ENCODE measurements around the gene NOX3. TPM values are rescaled to one million over a fixed set of nuclear protein-coding genes. Genes with fewer than 3 reads are reported as not detected.

The NOX3 gene
- total RNA-seq, 2 experiments from 2014 or later: not detected

GRCh38 chr6:155408231-155408630 is 47.4 kb downstream of the NOX3 start:
- CTCF ChIA-PET: no interaction called here

DNA sequence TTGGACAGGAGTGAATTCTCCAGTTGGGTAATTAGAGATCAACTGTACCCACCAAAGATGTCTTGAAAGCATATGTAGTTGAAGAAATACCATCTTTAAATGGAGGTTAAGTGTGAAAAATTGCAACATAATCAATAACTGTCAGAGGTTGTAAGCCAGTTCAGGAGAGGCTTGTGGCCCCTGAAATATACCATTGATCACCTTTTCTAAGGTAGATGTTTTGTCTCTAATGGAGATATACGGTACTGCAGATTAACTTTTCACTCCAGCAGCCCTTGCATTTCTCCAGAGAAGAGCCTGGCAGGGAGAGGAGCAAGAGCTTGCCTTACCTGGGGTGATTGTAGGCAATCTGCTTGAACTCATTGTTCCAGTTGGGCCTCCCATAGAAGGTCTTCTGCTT is 48.8 kb downstream of the NOX3 start:
- ChIA-PET CTCF (no interaction called here), POLR2A (no interaction called here)

More at GRCh38 chr6:155408231-155408630, 47.4 kb downstream of the NOX3 start:
- POLR2A ChIA-PET: interaction anchor here (0.6 kb wide), 1 partner anchor 1129 kb away, joined by 5 read pairs; no protein-coding TSS in a partner anchor

DNA sequence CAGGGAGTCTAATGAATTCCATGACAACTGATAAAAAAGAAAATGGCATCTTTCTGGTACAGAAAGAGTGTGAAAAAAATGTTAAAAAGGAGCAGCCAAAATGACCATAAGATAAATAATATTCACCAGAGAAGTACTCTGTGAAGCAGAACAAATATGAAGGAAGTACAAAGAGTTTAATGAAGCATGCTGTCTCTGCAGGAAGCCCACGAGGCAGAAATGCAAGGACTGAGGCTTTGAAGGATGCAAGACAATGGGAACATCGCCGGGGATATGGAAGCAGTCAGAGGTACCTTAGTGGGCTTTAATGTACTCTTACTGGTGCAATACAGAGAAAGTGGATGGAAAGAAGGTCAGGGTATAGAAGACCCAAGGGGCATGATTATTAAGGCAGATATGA is 50.7 kb downstream of the NOX3 start:
- ChIA-PET CTCF (no interaction called here), POLR2A (no interaction called here)

DNA sequence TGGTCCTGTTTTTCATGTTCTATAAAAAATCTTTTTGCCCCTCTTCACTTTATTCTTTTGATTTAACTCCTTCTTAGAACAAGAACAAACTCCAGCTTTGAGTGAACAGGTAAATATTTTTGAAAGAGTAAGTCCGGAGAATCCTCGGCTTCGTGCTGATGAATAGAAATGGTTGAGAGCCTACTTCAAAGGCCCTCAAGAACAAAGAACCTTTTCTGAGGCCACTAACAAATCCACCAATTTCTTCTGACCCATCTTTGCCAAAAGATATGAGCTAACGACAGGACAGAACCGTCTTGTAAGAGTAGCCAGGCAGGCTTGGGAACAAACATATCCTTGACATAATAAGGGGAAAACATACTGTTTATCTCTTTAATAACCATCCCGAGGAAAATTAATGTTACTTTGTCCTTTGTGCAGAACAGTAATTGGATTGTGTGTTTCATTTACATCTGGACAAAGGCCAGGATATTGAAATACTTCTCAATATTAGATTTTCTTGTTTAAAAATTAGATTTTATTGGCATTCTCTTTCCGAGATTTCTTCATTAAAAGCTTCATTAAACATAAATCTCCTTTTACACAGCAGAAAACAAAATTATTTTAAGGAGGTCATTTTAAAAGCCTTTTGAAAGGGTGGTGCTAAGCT is 52.9 kb downstream of the NOX3 start:
- CTCF ChIA-PET: no interaction called here
- POLR2A ChIA-PET: no interaction called here

DNA sequence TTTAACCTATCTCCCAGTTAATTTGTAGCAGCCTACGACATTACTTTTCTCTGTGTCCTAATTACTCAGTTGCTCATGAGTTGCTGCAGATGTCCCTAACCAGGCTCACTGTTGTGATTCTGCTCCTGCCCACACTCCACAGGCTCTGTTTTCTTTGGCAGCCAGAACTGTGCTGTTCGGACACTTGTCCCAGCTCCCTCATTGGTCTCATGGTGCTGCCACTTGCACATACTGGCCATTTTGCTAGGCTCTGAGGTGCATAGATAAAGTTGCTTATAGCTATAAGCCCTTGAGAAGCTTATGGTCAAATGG is 55.0 kb downstream of the NOX3 start:
- CTCF ChIA-PET: no interaction called here
- POLR2A ChIA-PET: no interaction called here

GRCh38 chr6:155399745-155400653 is 55.6 kb downstream of the NOX3 start:
- CTCF ChIA-PET: no interaction called here

DNA sequence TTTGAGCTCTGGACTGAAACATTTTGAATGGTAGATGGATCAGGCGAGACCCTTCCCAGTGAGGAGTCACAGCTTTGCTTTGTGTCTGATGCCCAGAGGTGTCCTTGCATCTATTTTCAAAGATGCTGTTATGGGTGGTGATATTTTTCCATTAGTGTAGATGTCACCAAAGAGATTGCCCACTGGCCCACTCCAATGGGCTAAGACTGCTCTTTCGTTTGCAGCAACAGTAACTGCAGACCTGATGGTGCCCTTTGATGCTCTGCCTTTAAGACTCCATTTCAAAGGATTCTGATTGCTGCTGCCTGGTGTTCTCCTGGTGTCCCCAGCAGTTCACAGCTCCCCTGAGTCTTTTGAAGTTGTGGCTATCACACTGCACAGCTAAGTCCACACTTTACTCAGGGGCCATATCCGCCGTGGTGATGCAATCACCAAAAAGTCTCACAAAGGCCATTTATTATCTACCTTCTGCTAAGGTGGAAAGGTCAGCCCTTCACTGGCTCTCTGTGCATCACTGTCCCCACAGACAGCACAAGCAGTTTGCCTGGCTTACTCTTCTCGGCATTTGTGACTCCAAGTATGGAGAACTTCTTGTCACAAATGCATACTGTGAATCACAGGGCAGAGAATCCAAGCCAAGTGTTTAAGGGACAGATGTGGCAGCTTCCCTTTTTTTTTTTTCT is 56.4 kb downstream of the NOX3 start:
- ChIA-PET POLR2A (no interaction called here), CTCF (no interaction called here)

More at GRCh38 chr6:155399745-155400653, 55.6 kb downstream of the NOX3 start:
- POLR2A ChIA-PET: no interaction called here

- ChIA-PET POLR2A (no interaction called here), CTCF (no interaction called here)
Measured at GRCh38 chr6:155398701-155399061, 57.0 kb downstream of the NOX3 start.

GRCh38 chr6:155398221-155398620 is 57.4 kb downstream of the NOX3 start:
- POLR2A ChIA-PET: no interaction called here

DNA sequence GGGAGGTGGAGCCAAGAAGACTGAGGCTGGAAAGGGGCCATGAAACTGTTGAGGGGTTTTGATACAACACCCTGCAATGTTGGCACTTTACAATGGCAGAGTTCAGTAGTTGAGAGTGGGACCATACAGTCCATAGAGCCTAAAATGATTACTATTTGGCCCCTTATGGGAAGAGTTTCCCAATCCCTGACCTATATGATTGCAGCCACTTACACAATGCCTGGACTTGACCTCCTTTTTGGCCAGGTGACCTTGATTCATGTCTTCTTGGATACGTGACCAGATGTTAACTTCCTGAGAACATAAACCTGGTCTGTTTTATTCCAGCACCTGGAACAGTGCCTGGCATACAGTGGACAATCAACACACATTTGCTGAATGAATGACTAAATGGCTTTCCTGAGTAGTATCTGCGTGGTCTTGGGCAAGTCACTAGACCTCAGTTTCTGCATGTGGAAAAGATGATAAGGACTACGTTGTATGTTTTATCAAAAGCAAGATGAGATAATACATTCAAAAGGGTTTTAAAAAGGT is 58.4 kb downstream of the NOX3 start:
- POLR2A ChIA-PET: no interaction called here
- CTCF ChIA-PET: no interaction called here

More at GRCh38 chr6:155398221-155398620, 57.4 kb downstream of the NOX3 start:
- CTCF ChIA-PET: no interaction called here

DNA sequence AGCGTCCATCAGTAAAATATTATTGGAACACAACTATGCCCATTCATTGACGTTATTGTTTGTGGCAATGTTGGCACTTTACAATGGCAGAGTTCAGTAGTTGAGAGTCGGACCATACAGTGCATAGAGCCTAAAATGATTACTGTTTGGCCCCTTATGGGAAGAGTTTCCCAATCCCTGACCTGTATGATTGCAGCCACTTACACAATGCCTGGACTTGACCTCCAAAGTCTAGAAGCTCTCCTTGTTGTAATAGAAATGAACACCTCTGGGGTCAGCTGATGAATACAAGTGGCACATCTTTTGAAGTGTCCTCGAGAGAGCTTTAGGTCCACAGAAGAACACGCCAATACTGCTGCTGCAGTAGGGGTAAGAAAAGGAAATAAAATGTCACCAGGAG is 59.0 kb downstream of the NOX3 start:
- POLR2A ChIA-PET: no interaction called here

DNA sequence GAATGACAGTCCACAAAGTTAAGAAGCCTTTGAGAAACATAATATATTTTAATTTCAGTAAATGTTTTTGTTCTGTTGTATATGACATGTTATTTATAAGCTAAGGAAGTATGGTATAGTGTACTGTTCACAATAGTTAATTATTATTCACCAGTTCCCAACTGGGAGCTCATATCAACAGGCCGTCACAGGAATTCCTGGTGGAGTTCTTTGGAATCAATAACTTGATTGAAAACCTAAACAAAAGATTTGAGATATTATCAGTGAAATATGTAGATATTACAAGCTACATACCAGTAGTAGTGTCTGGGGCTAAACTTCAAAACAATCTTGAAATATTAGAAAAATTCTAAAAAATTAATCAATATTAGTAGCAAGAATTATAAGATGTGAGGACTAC is 60.3 kb downstream of the NOX3 start:
- ChIA-PET CTCF (no interaction called here), POLR2A (no interaction called here)

More for the DNA sequence above, 59.0 kb downstream of the NOX3 start:
- CTCF ChIA-PET: no interaction called here

GRCh38 chr6:155389130-155389529 is 66.5 kb downstream of the NOX3 start:
- ChIA-PET CTCF (no interaction called here), POLR2A (no interaction called here)

DNA sequence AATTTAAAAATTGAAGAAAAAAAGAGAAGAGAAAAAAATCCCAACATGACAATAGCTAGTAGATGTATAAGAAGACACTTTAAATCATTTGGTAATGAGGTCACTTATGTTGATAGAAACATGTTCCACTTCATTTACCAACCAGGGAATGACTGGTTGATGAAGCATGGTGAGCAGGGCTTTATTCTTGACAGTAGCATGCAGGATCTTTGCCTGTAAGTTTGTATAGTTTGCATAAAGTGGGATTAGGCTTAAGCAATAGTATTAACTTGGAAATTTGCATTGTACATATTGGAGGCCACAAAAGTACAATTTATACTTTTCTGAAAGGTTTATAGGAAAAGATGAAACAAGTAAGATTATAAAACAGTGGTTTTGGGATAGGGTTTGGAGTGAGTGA is 67.0 kb downstream of the NOX3 start:
- CTCF ChIA-PET: no interaction called here
- POLR2A ChIA-PET: no interaction called here

DNA sequence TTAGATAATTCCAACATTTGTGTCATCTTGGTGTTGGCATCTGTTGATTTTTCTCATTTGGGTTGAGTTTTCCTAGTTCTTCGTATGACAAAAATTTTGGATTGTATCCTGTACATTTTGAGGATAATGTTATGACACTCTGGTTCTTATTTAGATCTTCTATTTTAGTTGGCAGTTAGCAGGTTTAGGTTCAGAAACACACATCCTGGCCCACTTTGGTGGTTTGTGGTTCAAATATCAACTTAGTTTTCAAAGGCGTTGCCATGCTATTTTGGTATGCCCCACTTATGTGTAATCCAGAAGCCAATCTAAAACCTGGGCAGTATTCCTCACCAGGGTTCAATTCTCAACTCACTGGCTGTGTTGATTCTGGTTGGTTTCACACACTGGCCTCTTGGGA is 68.2 kb downstream of the NOX3 start:
- CTCF ChIA-PET: no interaction called here
- POLR2A ChIA-PET: no interaction called here

DNA sequence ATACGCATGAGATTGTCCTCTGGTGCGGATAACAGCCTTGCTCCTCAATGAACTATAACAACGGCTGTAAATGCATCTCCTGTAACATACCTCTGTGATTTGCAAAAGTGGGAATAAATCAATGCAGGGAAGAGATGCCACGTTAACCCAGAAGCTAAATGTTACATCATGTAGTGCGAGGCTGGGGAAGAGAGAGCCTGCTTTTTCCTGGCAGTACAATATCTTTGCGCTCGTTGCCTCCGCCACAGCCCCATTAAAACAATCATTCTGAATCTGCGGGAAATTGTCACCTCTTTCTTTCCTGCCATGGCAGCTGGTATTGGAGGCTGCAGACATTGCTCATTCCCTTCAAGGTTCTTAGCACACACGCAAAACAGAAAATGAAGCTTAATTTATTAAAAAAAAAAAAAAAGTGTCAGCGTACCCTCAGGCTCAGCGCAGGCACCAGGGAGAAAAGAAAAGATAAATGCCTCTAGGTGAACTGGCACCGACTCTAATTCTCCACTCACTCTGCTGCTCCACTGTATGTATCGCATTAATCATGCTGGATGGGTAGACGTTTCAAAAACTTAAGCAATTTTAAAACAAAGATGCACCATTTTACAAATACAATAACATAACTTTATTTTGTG is 71.2 kb downstream of the NOX3 start:
- ChIA-PET CTCF (no interaction called here), POLR2A (no interaction called here)

- CTCF ChIA-PET: no interaction called here
- POLR2A ChIA-PET: no interaction called here
Measured at GRCh38 chr6:155383913-155384312, 71.7 kb downstream of the NOX3 start.

GRCh38 chr6:155382338-155382685 is 73.3 kb downstream of the NOX3 start:
- ChIA-PET POLR2A (no interaction called here), CTCF (interaction anchor here (1.0 kb wide), 1 partner anchor 106 kb away, joined by 4 read pairs; no protein-coding TSS in a partner anchor)

GRCh38 chr6:155381673-155382337 is 73.8 kb downstream of the NOX3 start:
- CTCF ChIA-PET: interaction anchor here (1.0 kb wide), 1 partner anchor 107 kb away, joined by 4 read pairs; no protein-coding TSS in a partner anchor
- POLR2A ChIA-PET: no interaction called here
